ENCODE measurements around the gene UFSP2. TPM values are rescaled to one million over a fixed set of nuclear protein-coding genes. Genes with fewer than 3 reads are reported as not detected.
A peak's percentile ranks its signal among the peaks of the same experiment; 100 is the strongest.

UFSP2 gene
- total and polyA plus RNA-seq, 2 of the 4 experiments (the other 2 are of a cell fraction) = 21.8 to 43.7 TPM

DNA sequence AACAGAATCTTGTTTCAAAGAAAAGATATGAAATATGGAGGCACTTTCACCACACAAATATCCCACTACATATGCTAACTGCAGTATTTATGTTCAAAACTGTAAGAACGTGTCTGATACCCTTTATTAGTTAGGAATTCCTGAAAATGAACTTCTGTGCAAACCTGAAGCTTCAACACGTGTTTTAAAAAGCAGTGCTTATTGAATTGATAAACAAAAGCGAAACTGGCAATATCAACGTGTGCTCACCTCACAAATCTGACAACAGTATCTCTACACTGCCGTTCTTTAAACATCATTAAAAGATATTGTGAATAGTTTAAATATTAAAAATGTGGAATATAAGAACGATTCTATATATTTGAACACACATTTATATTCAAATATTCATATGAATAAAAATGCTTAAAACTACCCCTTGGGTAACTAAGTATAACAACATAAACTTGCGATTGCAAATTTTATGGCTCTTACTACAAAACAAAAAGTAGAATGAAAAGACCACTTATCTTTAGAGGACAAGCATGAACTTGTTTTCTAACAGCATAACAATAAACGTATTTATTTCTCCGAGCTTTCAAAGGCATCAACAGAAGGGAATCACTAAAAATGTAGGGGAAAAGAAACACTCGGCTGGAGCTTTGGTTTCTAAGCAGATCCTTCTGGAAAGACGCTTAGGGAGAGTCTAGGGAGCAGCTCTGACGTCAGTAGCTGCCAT, 30.4 kb downstream of the UFSP2 start, which contains the start of gene LRP2BP:
Gene LRP2BP, minus strand, starts transcription at position 687 of the 718 bp plus-strand sequence. CDS start 17,738 bp downstream, outside the sequence.
- Histone ChIP-seq H2AK5ac (ENCODE audit: low read depth, low read length) (peak within 1 kb of the TSS; percentile 53; the same call in 1 of the 2 replicates), H2AFZ (replicated peaks; ENCODE audit: low read length, poor library complexity) (peak within 1 kb of the TSS; percentile 96), H3K23ac (ENCODE audit: low read depth, low read length) (peak within 1 kb of the TSS; percentile 85), H4K8ac (ENCODE audit: low read depth in 2 of 2, low read length in 2 of 2) (peak within 1 kb of the TSS; percentile 78 to 88), H4K5ac (ENCODE audit: low read depth, low read length) (peak within 1 kb of the TSS; percentile 60), H3K14ac (replicated peaks; ENCODE audit: low read depth, low read length) (peak within 1 kb of the TSS; percentile 79), H4K91ac (ENCODE audit: insufficient read depth, low read depth, low read length) (peak within 1 kb of the TSS; percentile 76), H3K4me1 (ENCODE audit: control insufficient read depth, insufficient read depth, low read length) (peaks cover 3% of the 10 kb centered on the region; the same call in 1 of the 2 replicates), H3K4me2 (ENCODE audit: low read depth, low read length) (peak within 1 kb of the TSS; percentile 94), H2AK9ac (replicated peaks; ENCODE audit: low read depth, low read length, poor library complexity) (peak within 1 kb of the TSS; percentile 95), H2BK5ac (ENCODE audit: low read depth, low read length, poor library complexity, severe bottlenecking) (peak within 1 kb of the TSS; percentile 83), H3K36me3 (ENCODE audit: control insufficient read depth, insufficient read depth, low read length) (peaks cover 4% of the 10 kb centered on the region; the same call in 1 of the 2 replicates), H3K27ac (ENCODE audit: insufficient read depth, low read length) (peak within 1 kb of the TSS; percentile 66), H3K4me3 (ENCODE audit: insufficient read depth, low read depth, low read length) (peak within 1 kb of the TSS; percentile 71), H2BK20ac (ENCODE audit: low read depth, low read length) (no peak within 1 kb of the TSS), H3K9me1 (ENCODE audit: insufficient read depth, low read length) (no peaks in the 10 kb centered on the region), H3K4ac (ENCODE audit: low read depth, low read length) (peak within 1 kb of the TSS; percentile 74), H3K79me1 (ENCODE audit: low read depth in 1 of 2, low read length in 2 of 2) (peaks cover 3 to 7% of the 10 kb centered on the region in 2 experiments; a peak in 3 of 4 replicates), H3K27me3 (ENCODE audit: control insufficient read depth, insufficient read depth, low read length) (no peaks in the 10 kb centered on the region), H3K9ac (ENCODE audit: low read depth, low read length) (peak within 1 kb of the TSS; percentile 72), H3K56ac (ENCODE audit: extremely low read depth, insufficient read depth, low read length) (peak within 1 kb of the TSS; percentile 74), H2BK120ac (ENCODE audit: low read depth, low read length) (peak within 1 kb of the TSS; percentile 55), H3K18ac (ENCODE audit: low read depth, low read length) (peak within 1 kb of the TSS; percentile 37), H2BK15ac (ENCODE audit: low read depth, low read length) (peak within 1 kb of the TSS; percentile 9; the same call in 1 of the 3 replicates), H3K9me3 (ENCODE audit: control insufficient read depth, insufficient read depth, low read length) (no peaks in the 10 kb centered on the region), H4K20me1 (ENCODE audit: insufficient read depth, low read length) (no peaks in the 10 kb centered on the region)
- ATAC-seq (ENCODE audit: low read depth) (no peak), DNase-seq (no peak)
- intact Hi-C loops (cut with micrococcal nuclease) = loop anchor here (1.0 kb wide), 2 partner anchors 72 to 185 kb away; no protein-coding TSS in a partner anchor
- no TSS peak for BruUV-seq (replicated peaks)
- POLR2A ChIA-PET (ENCODE audit: unreplicated experiment) = interaction anchor here (0.7 to 0.9 kb wide), 2 partner anchors 8 to 943 kb away, joined by 3 to 4 read pairs; no protein-coding TSS in a partner anchor
- dilution Hi-C loops (cut with HindIII; ENCODE audit: low sequenced_read_pairs, unreplicated experiment) = no loop called here
- TF ChIP-seq MXI1 (IDR thresholded peaks at IDR 0.05; ENCODE audit: borderline replicate concordance, low read depth, low read length) = no peak
- no peak for TF ChIP-seq RCOR1 (IDR thresholded peaks at IDR 0.05; ENCODE audit: insufficient replicate concordance, low read length)
- TF ChIP-seq SMC3 (IDR thresholded peaks at IDR 0.05; ENCODE audit: low read depth, low read length) = no peak
- 0% methylated on average over 2 of the region's 12 CpGs; no CpG with 5 or more reads in 1 of the 2 experiments for WGBS, 2 experiments (ENCODE audit: extremely low coverage in 2 of 2, insufficient read length in 1 of 2)
- CTCF ChIA-PET = interaction anchor here (1.0 kb wide), 1 partner anchor 9 kb away, joined by 3 read pairs; no protein-coding TSS in a partner anchor
- in situ Hi-C loops (cut with MboI; ENCODE audit: low sequenced_read_pairs) = no loop called here

All from IMR-90 (cell line).